Hematopoietic multipotent progenitor cell treated with erythropoietin and hydrocortisone succinate and interleukin-3 and kit ligand, for 4 days (in vitro differentiated cells): ENCODE data around the gene RAB36.

Source experiments
- DNase-seq: peaks from one replicate; pipeline ENCODE4 v3.0.0-alpha.2; 2015

RAB36 gene

GRCh38 chr22:23144932-23145877 is at the start of gene RAB36:
RAB36 (plus strand) TSS chr22:23145477; CDS start chr22:23146617, 1,140 bp downstream.
- DNase-seq: peak; percentile 94

- no peak for DNase-seq
These were observed 49.4 kb upstream of the RAB36 start for GRCh38 chr22:23095733-23096342.

- no peak for DNase-seq
These were observed 47.7 kb upstream of the RAB36 start for GRCh38 chr22:23097412-23098229.

GRCh38 chr22:23098230-23098705 is 47.0 kb upstream of the RAB36 start:
- DNase-seq: no peak

GRCh38 chr22:23098718-23099530 is 46.4 kb upstream of the RAB36 start:
- DNase-seq: no peak

GRCh38 chr22:23099531-23099804 is 45.8 kb upstream of the RAB36 start:
- no peak for DNase-seq

GRCh38 chr22:23100124-23100801 is 45.0 kb upstream of the RAB36 start:
- no peak for DNase-seq

- no peak for DNase-seq
These were observed 43.8 kb upstream of the RAB36 start for GRCh38 chr22:23101524-23101923.

- no peak for DNase-seq
These were observed 43.1 kb upstream of the RAB36 start for GRCh38 chr22:23102002-23102655.

- DNase-seq: no peak
These were observed 42.5 kb upstream of the RAB36 start for GRCh38 chr22:23102776-23103175.

- no peak for DNase-seq
These were observed 41.9 kb upstream of the RAB36 start for GRCh38 chr22:23103199-23103954.

GRCh38 chr22:23104187-23104971 is 40.9 kb upstream of the RAB36 start:
- no peak for DNase-seq

GRCh38 chr22:23105304-23105703 is 40.0 kb upstream of the RAB36 start:
- no peak for DNase-seq

- DNase-seq: no peak
These were observed 39.4 kb upstream of the RAB36 start for GRCh38 chr22:23105919-23106318.

GRCh38 chr22:23106344-23106743 is 38.9 kb upstream of the RAB36 start:
- no peak for DNase-seq

- DNase-seq: peak; percentile 80
These were observed 38.3 kb upstream of the RAB36 start for GRCh38 chr22:23106906-23107367.

GRCh38 chr22:23107487-23108248 is 37.6 kb upstream of the RAB36 start:
- DNase-seq: no peak

GRCh38 chr22:23108249-23109078 is 36.8 kb upstream of the RAB36 start:
- DNase-seq: no peak
